ENCODE measurements around the gene KLHL33. TPM values are rescaled to one million over a fixed set of nuclear protein-coding genes. Genes with fewer than 3 reads are reported as not detected.

Gene KLHL33
- total RNA-seq (under 1 TPM; 0.07 to 0.65 (median 0.22) TPM), total RNA-seq (0 to 0.92 (median 0.25) reads per million in 29 experiments)
- 0.26 TPM for total RNA-seq (2013)

DNA sequence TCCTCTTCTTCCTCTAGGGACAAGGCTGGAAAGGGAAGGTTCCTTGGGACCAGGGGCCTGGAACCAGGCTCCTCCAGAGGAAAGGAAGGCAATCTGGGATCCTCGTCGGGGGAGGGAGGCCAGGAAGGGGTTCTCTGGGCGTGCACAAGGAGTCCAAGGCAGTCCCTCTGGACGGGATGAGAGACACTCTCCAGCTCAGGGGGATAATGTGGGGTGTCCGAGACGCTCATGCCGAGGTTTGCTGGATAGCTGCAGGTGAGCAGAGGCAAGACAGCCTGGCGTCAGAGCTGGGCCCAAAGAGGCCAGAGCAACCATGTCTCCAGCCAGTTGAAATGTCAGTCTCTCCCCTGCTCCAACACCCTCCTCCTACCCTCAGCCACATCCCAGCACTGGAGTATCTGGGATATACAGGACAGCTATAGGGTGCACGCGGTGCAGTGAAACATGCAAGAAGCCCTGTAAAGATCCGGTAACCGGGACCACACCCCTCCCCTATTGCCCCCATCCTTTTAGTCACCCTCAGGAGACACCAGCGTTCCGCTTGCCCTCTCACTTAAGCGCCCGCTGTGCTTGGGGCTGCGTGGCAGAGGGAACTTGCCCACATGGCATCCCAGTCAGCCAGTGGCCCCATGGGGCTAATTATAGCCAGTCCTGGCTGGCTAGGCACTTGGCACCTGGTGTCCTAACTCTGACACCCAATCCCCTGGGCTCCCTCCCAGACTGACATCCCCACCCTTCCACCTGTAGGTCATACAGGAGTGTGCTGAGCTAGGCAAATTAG, at the start of gene KLHL33:
TSS of gene KLHL33 (minus strand) at position 585 of the 781 bp plus-strand sequence. CDS start at position 230, 355 bp downstream.
- Histone ChIP-seq H3K4me3 (ENCODE audit: control insufficient read depth in 1 of 2, extremely low read depth in 1 of 2, low read length in 1 of 2) (no peak within 1 kb of the TSS), H3K27ac (ENCODE audit: low read length) (no peak within 1 kb of the TSS), H3K9me3 (no peaks in the 10 kb centered on the region), H3K36me3 (ENCODE audit: control insufficient read depth in 2 of 2, extremely low read depth in 1 of 2, insufficient read depth in 1 of 2, low read length in 1 of 2) (no peaks in the 10 kb centered on the region), H3K4me1 (ENCODE audit: control insufficient read depth in 1 of 2, extremely low read depth in 1 of 2, insufficient read depth in 2 of 2, low read length in 2 of 2) (peaks cover 4 to 9% of the 10 kb centered on the region in 2 experiments), H3K27me3 (replicated peaks in 1 of 2; ENCODE audit: control insufficient read depth in 2 of 2, extremely low read depth in 1 of 2, insufficient read depth in 2 of 2, low read length in 1 of 2) (peaks cover 0 to 6% of the 10 kb centered on the region in 2 experiments)
- Mint-ChIP-seq H3K4me1 (peaks cover 7 to 14% (median 11%) of the 10 kb centered on the region in 3 donors), H3K4me3 (no peak within 1 kb of the TSS), H3K36me3 (no peaks in the 10 kb centered on the region), H3K9me3 (no peaks in the 10 kb centered on the region), H3K27me3 (no peaks in the 10 kb centered on the region), H3K27ac (no peak within 1 kb of the TSS)
- DNase-seq, result no peak
- WGBS (ENCODE audit: insufficient coverage), result 91% methylated on average over 9 of the region's 17 CpGs
- ATAC-seq (replicated peaks in 1 of 4), result no peak
- ChIA-PET POLR2A (no interaction called here), CTCF (no interaction called here)

- H3K27me3 Mint-ChIP-seq, result no peaks in the 10 kb centered on the region
- H3K4me1 Mint-ChIP-seq, result peaks cover 71 to 88% (median 80%) of the 10 kb centered on the region in 3 donors
- H3K27ac Mint-ChIP-seq, result peak overlapping the region; percentile 77 to 92
- H3K36me3 Mint-ChIP-seq, result peaks cover 17% of the 10 kb centered on the region
- DNase-seq (no peak), ATAC-seq (replicated peaks in 1 of 4) (no peak)
- H3K4me3 Mint-ChIP-seq, result no peak overlapping the region
- ChIA-PET CTCF (interaction anchor here (0.6 to 1.1 kb wide), 3 partner anchors 9 to 163 kb away, joined by 3 to 4 read pairs (median 4); no protein-coding TSS in a partner anchor), POLR2A (interaction anchor here in 1 of 2 donors (1.0 kb wide), 1 partner anchor 27 kb away, joined by 3 read pairs; the partner anchor contains the start of gene APEX1)
- H3K4me1 ChIP-seq (ENCODE audit: control insufficient read depth in 1 of 2, extremely low read depth in 1 of 2, insufficient read depth in 2 of 2, low read length in 2 of 2), result peaks cover 27 to 32% of the 10 kb centered on the region in 2 experiments
- peak overlapping the region; percentile 0 for H3K27ac ChIP-seq (ENCODE audit: low read length)
- H3K27me3 ChIP-seq (replicated peaks in 1 of 2; ENCODE audit: control insufficient read depth in 2 of 2, extremely low read depth in 1 of 2, insufficient read depth in 2 of 2, low read length in 1 of 2), result no peaks in the 10 kb centered on the region
- H3K36me3 ChIP-seq (ENCODE audit: control insufficient read depth in 2 of 2, extremely low read depth in 1 of 2, insufficient read depth in 1 of 2, low read length in 1 of 2), result peaks cover 0 to 11% of the 10 kb centered on the region in 2 donors
- peaks cover 0 to 12% (median 0%) of the 10 kb centered on the region in 3 donors for H3K9me3 Mint-ChIP-seq
- 92% methylated on average over 3 of the region's 5 CpGs for WGBS (ENCODE audit: insufficient coverage)
- H3K4me3 ChIP-seq (ENCODE audit: control insufficient read depth in 1 of 2, extremely low read depth in 1 of 2, low read length in 1 of 2), result no peak overlapping the region
- H3K9me3 ChIP-seq, result no peaks in the 10 kb centered on the region
Measured at GRCh38 chr14:20482382-20482781, 46.4 kb upstream of the KLHL33 start.

DNA sequence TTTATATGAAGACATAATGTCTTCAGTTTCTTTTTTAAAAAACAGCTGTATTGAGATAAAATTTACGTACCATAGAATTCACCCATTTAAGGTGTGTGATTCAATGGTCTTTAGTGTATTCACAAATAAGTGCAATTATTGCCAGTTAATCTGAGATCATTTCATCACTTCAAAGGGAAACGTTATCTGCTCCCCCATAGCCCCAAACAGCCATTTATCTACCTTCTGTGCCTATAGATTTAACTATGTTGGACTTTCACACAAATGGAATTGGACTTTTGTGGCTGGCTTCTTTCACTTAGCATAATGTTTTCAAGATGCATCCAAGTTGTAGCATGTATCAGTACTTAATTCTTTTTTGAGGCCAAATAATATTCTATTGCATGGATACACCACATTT, 42.9 kb upstream of the KLHL33 start:
- ChIA-PET POLR2A (no interaction called here), CTCF (interaction anchor here (0.6 to 1.3 kb wide), 2 partner anchors 15 to 134 kb away, joined by 3 to 6 read pairs; no protein-coding TSS in a partner anchor)
- Mint-ChIP-seq H3K27ac (peak overlapping the region; percentile 92 to 94), H3K4me1 (peaks cover 88 to 94% (median 89%) of the 10 kb centered on the region in 3 donors), H3K36me3 (peaks cover 52% of the 10 kb centered on the region), H3K27me3 (no peaks in the 10 kb centered on the region), H3K9me3 (peaks cover 0 to 4% (median 0%) of the 10 kb centered on the region in 3 donors), H3K4me3 (no peak overlapping the region)
- H3K9me3 ChIP-seq, result no peaks in the 10 kb centered on the region
- no peaks in the 10 kb centered on the region for H3K27me3 ChIP-seq (replicated peaks in 1 of 2; ENCODE audit: control insufficient read depth in 2 of 2, extremely low read depth in 1 of 2, insufficient read depth in 2 of 2, low read length in 1 of 2)
- H3K27ac ChIP-seq (ENCODE audit: low read length), result peak overlapping the region; percentile 76
- peaks cover 9 to 40% of the 10 kb centered on the region in 2 donors for H3K36me3 ChIP-seq (ENCODE audit: control insufficient read depth in 2 of 2, extremely low read depth in 1 of 2, insufficient read depth in 1 of 2, low read length in 1 of 2)
- ATAC-seq (replicated peaks in 1 of 4) (no peak), DNase-seq (no peak)
- H3K4me3 ChIP-seq (ENCODE audit: control insufficient read depth in 1 of 2, extremely low read depth in 1 of 2, low read length in 1 of 2), result no peak overlapping the region
- peaks cover 34 to 41% of the 10 kb centered on the region in 2 experiments for H3K4me1 ChIP-seq (ENCODE audit: control insufficient read depth in 1 of 2, extremely low read depth in 1 of 2, insufficient read depth in 2 of 2, low read length in 2 of 2)
- no CpG with 5 or more reads among the region's 2 CpGs for WGBS (ENCODE audit: insufficient coverage)

GRCh38 chr14:20477211-20477876, 41.4 kb upstream of the KLHL33 start:
- H3K27me3 Mint-ChIP-seq, result no peaks in the 10 kb centered on the region
- peaks cover 0 to 4% (median 0%) of the 10 kb centered on the region in 3 donors for H3K9me3 Mint-ChIP-seq
- Histone ChIP-seq H3K27ac (ENCODE audit: low read length) (peak overlapping the region; percentile 76), H3K36me3 (ENCODE audit: control insufficient read depth in 2 of 2, extremely low read depth in 1 of 2, insufficient read depth in 1 of 2, low read length in 1 of 2) (peaks cover 9 to 56% of the 10 kb centered on the region in 2 donors), H3K27me3 (replicated peaks in 1 of 2; ENCODE audit: control insufficient read depth in 2 of 2, extremely low read depth in 1 of 2, insufficient read depth in 2 of 2, low read length in 1 of 2) (no peaks in the 10 kb centered on the region), H3K9me3 (no peaks in the 10 kb centered on the region), H3K4me1 (ENCODE audit: control insufficient read depth in 1 of 2, extremely low read depth in 1 of 2, insufficient read depth in 2 of 2, low read length in 2 of 2) (peaks cover 36 to 41% of the 10 kb centered on the region in 2 experiments), H3K4me3 (ENCODE audit: control insufficient read depth in 1 of 2, extremely low read depth in 1 of 2, low read length in 1 of 2) (peak overlapping the region; percentile 3 to 56)
- no CpG with 5 or more reads among the region's 1 CpG for WGBS (ENCODE audit: insufficient coverage)
- ATAC-seq (replicated peaks in 1 of 4) (peak; percentile 82 to 93 (median 86)), DNase-seq (peak in 32 of 35 experiments; percentile 4 to 54 (median 36))
- H3K4me3 Mint-ChIP-seq, result peak overlapping the region; percentile 46 to 74 (median 52)
- POLR2A ChIA-PET, result interaction anchor here in 1 of 2 donors (0.9 to 1.0 kb wide), 2 partner anchors 13 to 16 kb away, joined by 3 to 4 read pairs; partner anchors contain the start of gene PIP4P1
- peaks cover 66% of the 10 kb centered on the region for H3K36me3 Mint-ChIP-seq
- H3K27ac Mint-ChIP-seq, result peak overlapping the region; percentile 94
- peaks cover 87 to 92% (median 88%) of the 10 kb centered on the region in 3 donors for H3K4me1 Mint-ChIP-seq
- CTCF ChIA-PET, result interaction anchor here (0.8 kb wide), 2 partner anchors 22 to 149 kb away, joined by 4 to 5 read pairs; partner anchors contain the start of gene APEX1 (in 1 of the 2)

GRCh38 chr14:20476776-20477175, 40.8 kb upstream of the KLHL33 start:
- ChIA-PET CTCF (interaction anchor here in 1 of 2 donors (0.8 kb wide), 1 partner anchor 149 kb away, joined by 4 read pairs; no protein-coding TSS in a partner anchor), POLR2A (interaction anchor here in 1 of 2 donors (0.9 kb wide), 1 partner anchor 13 kb away, joined by 4 read pairs; no protein-coding TSS in a partner anchor)
- DNase-seq (no peak), ATAC-seq (replicated peaks in 1 of 4) (peak in 1 of 4 experiments; percentile 7)
- H3K4me3 ChIP-seq (ENCODE audit: control insufficient read depth in 1 of 2, extremely low read depth in 1 of 2, low read length in 1 of 2), result peak overlapping the region in 1 of 2 donors; percentile 17
- WGBS (ENCODE audit: insufficient coverage), result 49% methylated on average over 4 of the region's 5 CpGs
- Mint-ChIP-seq H3K27me3 (no peaks in the 10 kb centered on the region), H3K4me3 (peak overlapping the region; percentile 46 to 74 (median 52)), H3K27ac (peak overlapping the region; percentile 94), H3K36me3 (peaks cover 71% of the 10 kb centered on the region), H3K9me3 (peaks cover 0 to 4% (median 0%) of the 10 kb centered on the region in 3 donors), H3K4me1 (peaks cover 88 to 92% (median 88%) of the 10 kb centered on the region in 3 donors)
- peaks cover 9 to 59% of the 10 kb centered on the region in 2 donors for H3K36me3 ChIP-seq (ENCODE audit: control insufficient read depth in 2 of 2, extremely low read depth in 1 of 2, insufficient read depth in 1 of 2, low read length in 1 of 2)
- peaks cover 41 to 46% of the 10 kb centered on the region in 2 experiments for H3K4me1 ChIP-seq (ENCODE audit: control insufficient read depth in 1 of 2, extremely low read depth in 1 of 2, insufficient read depth in 2 of 2, low read length in 2 of 2)
- H3K27ac ChIP-seq (ENCODE audit: low read length), result peak overlapping the region; percentile 76
- H3K27me3 ChIP-seq (replicated peaks in 1 of 2; ENCODE audit: control insufficient read depth in 2 of 2, extremely low read depth in 1 of 2, insufficient read depth in 2 of 2, low read length in 1 of 2), result no peaks in the 10 kb centered on the region
- no peaks in the 10 kb centered on the region for H3K9me3 ChIP-seq

Measured in T-cell (primary cell).